ENCODE data around the gene EIF2AK2. TPM values are rescaled to one million over a fixed set of nuclear protein-coding genes. Genes with fewer than 3 reads are reported as not detected.
A peak's percentile ranks its signal among the peaks of the same experiment; 100 is the strongest.

The EIF2AK2 gene
- total and polyA plus RNA-seq, 10 donors, result 4.0 to 48.2 (median 33.9) TPM

DNA sequence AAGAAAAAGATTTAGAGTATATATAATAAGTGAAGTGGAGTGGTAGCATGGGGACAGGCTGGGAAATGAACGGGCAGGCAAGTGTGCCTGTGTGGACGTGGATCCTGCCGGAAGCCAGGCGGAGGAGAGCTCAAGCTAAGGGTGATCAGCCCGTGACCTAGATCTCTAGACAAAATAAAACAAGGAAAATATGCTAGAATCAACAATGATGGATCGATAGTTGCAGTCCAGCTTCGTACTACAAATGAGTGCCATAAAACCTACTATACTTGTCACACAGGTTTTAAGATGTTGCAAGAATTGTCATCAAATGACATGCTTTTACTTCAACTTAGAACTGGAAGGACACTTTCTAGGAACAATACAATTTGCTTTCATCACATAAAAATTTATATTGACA, 8.5 kb downstream of the EIF2AK2 start:
- no peak overlapping the region for H3K27ac ChIP-seq
- no peak for DNase-seq
- intact Hi-C loops (cut with DNase I; ENCODE audit: low total_unique reads), result no loop called here
- WGBS, 5 donors, result 94 to 99% (median 97%) methylated on average over 7 of the region's 7 CpGs
- no peak overlapping the region for H3K4me3 ChIP-seq
- TF ChIP-seq POLR2AphosphoS5 (IDR thresholded peaks at IDR 0.05), result no peak
- no peak for TF ChIP-seq POLR2A (IDR thresholded peaks at IDR 0.05)
- no peak for TF ChIP-seq CTCF (IDR thresholded peaks at IDR 0.05 in 8 of 11, conservative IDR thresholded peaks at IDR 0.05 in 3 of 11)
- H3K27me3 ChIP-seq (replicated peaks in 1 of 7), result no peaks in the 10 kb centered on the region
- H3K9me3 ChIP-seq, result no peaks in the 10 kb centered on the region
- peaks cover 4 to 76% (median 50%) of the 10 kb centered on the region in 6 donors for H3K36me3 ChIP-seq
- H3K4me1 ChIP-seq, result peaks cover 0 to 60% (median 21%) of the 10 kb centered on the region in 6 donors

DNA sequence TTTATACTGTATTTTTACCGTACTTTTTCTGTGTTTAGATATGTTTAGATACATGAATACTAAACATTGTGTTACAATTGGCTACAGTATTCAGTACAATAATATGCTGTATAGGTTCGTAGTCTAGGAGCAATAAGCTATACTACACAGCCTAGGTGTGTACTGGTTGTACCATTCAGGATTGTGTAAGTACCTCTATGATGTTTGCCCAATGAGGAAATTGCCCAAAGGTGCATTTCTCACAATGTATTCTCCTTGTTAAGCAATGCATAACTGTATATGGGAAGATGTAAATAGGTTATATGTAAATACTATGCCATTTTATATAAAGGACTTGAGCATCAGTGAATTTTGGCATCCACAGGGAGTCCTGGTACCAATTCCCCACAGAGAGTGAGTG, 10.7 kb downstream of the EIF2AK2 start:
- H3K9me3 ChIP-seq, result no peaks in the 10 kb centered on the region
- H3K27ac ChIP-seq, result peak overlapping the region in 5 of 8 donors; percentile 33 to 80 (median 51)
- TF ChIP-seq POLR2AphosphoS5 (IDR thresholded peaks at IDR 0.05), result no peak
- TF ChIP-seq POLR2A (IDR thresholded peaks at IDR 0.05), result no peak
- no peak for TF ChIP-seq CTCF (IDR thresholded peaks at IDR 0.05 in 8 of 11, conservative IDR thresholded peaks at IDR 0.05 in 3 of 11)
- no peaks in the 10 kb centered on the region for H3K27me3 ChIP-seq (replicated peaks in 1 of 7)
- no peak for DNase-seq
- 74 to 95% (median 86%) methylated on average over 2 of the region's 2 CpGs for WGBS, 5 donors
- H3K4me1 ChIP-seq, result peaks cover 0 to 39% (median 15%) of the 10 kb centered on the region in 6 donors
- peaks cover 4 to 85% (median 63%) of the 10 kb centered on the region in 6 donors for H3K36me3 ChIP-seq
- H3K4me3 ChIP-seq, result no peak overlapping the region
- intact Hi-C loops (cut with DNase I; ENCODE audit: low total_unique reads), result no loop called here

GRCh38 chr2:37143974-37144373, 12.8 kb downstream of the EIF2AK2 start:
- DNase-seq, result no peak
- Histone ChIP-seq H3K4me3 (no peak overlapping the region), H3K27me3 (replicated peaks in 1 of 7) (no peaks in the 10 kb centered on the region), H3K4me1 (peaks cover 0 to 18% (median 0%) of the 10 kb centered on the region in 6 donors), H3K27ac (no peak overlapping the region), H3K36me3 (peaks cover 4 to 100% (median 76%) of the 10 kb centered on the region in 6 donors), H3K9me3 (no peaks in the 10 kb centered on the region)
- TF ChIP-seq POLR2A (IDR thresholded peaks at IDR 0.05) (no peak), POLR2AphosphoS5 (IDR thresholded peaks at IDR 0.05) (no peak), CTCF (IDR thresholded peaks at IDR 0.05 in 8 of 11, conservative IDR thresholded peaks at IDR 0.05 in 3 of 11) (no peak)
- intact Hi-C loops (cut with DNase I; ENCODE audit: low total_unique reads), result no loop called here
- whole genome bisulfite sequencing, 5 donors, result 81 to 95% (median 92%) methylated on average over 1 of the region's 1 CpG

DNA sequence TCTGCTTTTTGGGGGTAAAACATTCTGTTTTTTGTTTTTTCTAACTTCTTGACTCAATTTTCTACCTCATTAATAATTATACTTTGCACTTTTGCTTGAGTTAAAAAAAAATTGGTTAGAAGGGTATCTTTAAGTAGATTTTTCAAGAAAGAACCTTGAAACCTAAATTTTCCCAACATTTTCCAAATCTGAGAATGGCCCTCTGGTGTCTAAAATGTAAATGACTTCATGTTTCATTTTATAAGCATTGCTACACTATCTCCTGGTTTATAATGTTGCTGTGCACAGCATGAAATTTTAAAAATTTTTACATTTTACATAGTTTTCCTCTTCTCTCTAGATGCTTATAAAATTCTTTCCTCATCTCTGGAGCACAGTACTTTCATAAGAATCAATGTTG, 14.2 kb downstream of the EIF2AK2 start:
- TF ChIP-seq POLR2A (IDR thresholded peaks at IDR 0.05), result no peak
- no peak for TF ChIP-seq POLR2AphosphoS5 (IDR thresholded peaks at IDR 0.05)
- TF ChIP-seq CTCF (IDR thresholded peaks at IDR 0.05 in 8 of 11, conservative IDR thresholded peaks at IDR 0.05 in 3 of 11), result no peak
- Histone ChIP-seq H3K4me1 (peaks cover 0 to 10% (median 0%) of the 10 kb centered on the region in 6 donors), H3K36me3 (peaks cover 4 to 100% (median 81%) of the 10 kb centered on the region in 6 donors), H3K9me3 (no peaks in the 10 kb centered on the region), H3K27me3 (replicated peaks in 1 of 7) (no peaks in the 10 kb centered on the region), H3K4me3 (no peak overlapping the region), H3K27ac (no peak overlapping the region)
- intact Hi-C loops (cut with DNase I; ENCODE audit: low total_unique reads), result no loop called here
- no peak for DNase-seq

Data from spleen (tissue), 11 donors.